Umbilical cord (tissue), 2 donors: Measurements from ENCODE around the gene ATAD3C. TPM values are rescaled to one million over a fixed set of nuclear protein-coding genes. Genes with fewer than 3 reads are reported as not detected.
"Not testable (repeated sequence)": the region's sequence is repeated elsewhere in the genome, so short reads cannot be mapped to it uniquely, and the experiment has no call there.

Experiments used
- DNase-seq: peaks from one replicate; pipeline ENCODE4 v3.0.0-alpha.2; 2015; ENCODE audit warnings: low spot score
- total RNA-seq: library from RNA; depleted of rRNA; stranded (reverse); fragments of >200 nt; gene quantifications from one replicate; pipeline ENCODE4 v1.2.3, GENCODE V29; 2014; ENCODE audit warnings: low replicate concordance; ENCODE audit not compliant: insufficient read depth

ATAD3C gene, protein sequence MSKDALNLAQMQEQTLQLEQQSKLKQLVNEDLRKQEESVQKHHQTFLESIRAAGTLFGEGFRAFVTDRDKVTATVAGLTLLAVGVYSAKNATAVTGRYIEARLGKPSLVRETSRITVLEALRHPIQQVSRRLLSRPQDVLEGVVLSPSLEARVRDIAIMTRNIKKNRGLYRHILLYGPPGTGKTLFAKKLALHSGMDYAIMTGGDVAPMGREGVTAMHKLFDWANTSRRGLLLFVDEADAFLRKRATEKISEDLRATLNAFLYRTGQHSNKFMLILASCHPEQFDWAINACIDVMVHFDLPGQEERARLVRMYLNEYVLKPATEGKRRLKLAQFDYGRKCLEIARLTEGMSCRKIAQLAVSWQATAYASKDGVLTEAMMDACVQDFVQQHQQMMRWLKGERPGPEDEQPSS
- total RNA-seq = 1.2 TPM

DNA sequence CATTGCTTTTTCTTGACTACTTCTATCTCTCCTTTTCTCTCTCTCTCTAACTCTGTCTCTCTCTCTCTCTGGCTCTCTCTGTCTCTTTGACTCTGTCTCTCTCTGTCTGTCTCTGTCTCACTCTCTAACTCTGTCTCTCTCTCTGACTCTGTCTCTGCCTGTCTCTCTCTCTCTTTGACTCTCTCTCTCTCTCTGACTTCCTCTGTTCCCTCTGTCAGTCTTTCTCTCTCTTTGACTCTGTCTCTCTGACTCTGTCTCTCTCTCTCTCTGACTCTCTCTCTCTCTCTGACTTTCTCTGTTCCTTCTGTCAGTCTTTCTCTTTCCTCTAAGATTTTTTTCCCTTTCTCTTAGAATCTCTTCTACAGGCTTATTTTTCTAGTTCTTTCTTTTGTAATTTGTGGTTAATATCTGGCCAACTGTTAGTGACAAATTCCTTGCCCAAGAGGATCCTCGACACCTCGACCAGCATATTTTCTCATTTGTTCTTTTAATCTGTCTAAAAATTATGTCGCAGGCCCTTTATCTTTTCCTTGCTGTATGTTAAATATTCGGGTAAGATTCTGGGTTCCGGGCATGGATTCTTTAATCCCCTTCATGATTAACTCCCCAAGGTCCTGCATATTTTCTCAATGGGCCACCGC is at the start of gene ATAD3C:
Gene ATAD3C, plus strand, starts transcription at position 591 of the 641 bp plus-strand sequence. CDS start 995 bp downstream, outside the sequence.
- DNase-seq = no peak

DNA sequence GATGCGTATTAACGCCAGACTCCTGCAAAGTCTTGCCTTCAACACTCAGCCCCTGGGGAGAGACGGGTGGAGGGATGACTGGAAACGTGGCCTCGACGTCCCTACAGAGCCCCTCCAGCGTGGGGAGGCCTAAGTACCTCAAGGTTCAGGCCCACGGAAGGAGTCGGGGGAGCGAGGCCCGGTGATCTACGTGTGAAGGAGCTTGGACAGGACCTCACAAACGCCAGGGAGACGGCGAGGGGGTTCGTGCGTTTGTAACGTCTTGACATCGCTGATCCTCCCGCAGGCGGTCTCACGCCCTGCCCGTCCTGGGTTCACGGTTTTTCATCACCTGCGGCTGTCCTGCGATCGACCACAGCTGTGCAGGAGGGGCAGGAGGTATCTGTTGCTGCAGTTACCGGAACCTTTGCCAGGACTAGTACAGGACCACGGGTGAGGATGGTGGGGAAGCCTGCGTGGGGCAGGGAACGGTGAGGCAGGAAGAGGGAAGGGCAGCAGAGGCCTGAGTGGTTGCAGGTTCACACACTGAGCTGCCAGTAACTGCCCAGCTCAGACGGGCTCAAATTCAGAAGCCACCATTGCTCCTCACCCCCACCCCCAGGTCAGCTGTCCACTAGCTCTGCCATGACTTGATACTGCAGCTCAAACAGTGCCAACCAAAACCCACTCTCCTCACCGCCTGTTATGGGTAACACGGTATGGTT is 49.5 kb upstream of the ATAD3C start:
- DNase-seq = no peak

DNA sequence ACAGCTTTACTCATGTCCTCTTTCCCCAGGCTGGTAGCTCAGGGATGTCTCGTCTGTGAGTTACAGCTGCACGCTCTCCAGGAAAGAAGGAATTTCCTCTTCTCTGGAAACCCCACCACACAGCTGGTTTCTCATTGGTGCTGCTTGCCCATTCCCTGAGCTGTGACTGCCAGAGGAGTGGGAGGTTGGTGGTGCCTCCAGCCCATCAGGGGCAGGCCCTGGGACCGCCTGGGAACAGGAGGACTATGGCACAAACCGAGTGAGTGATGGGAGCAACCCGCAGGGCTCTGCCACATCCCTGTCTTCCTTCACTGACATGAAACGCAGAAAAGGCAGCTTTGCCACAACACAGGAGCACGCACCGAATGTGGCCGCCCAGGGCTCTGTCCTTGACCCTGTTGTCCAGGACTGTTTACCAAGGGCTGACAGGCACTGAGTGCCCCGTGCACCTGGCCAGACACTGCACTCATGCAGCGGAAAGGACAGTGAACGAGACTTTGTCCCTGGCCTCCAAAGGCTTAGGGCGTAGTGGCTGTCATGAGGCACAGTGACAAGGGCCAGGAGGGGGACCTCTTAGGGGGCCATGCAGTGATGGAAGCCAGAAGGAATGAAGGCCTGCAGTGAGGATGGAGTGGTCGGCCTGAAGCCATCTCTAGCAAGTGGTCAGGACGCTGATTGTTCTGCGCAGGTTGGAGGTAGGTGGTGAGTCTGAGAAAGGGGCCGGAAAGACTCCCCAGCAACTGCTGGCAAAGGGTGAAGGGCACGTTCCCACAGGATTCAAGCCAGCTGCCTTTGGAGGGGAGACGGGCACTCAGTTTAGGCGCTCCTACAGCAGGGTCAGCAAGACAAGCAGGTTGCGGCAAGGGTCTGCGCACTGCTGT is 48.7 kb upstream of the ATAD3C start:
- DNase-seq = no peak

DNA sequence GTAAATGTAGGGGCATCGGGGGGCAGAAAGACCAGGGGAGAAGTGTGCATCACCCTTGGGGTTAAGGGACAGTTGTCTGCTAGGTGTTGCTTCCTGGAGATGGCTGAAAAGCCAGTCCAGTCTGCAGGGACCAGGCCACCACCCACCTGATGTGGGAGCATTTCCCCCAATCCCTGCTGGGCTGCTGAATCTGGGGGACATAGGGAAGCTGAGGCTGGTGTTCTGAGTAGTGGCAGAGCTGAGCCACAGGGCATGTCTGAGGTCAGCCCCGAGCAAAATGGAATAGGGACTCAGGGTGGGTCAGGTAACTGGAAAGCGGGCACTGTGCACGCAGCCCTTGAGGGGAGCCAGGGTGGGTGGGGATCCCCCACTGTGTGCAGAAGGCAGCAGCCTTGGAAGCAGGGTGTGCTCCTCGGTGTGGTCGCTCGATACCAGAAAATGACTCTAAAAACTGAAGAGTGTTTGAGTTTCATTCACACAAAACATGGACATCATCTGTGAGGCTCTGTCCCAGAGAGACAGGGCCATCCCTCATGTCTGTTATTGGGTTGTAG is 48.0 kb upstream of the ATAD3C start:
- no peak for DNase-seq

DNA sequence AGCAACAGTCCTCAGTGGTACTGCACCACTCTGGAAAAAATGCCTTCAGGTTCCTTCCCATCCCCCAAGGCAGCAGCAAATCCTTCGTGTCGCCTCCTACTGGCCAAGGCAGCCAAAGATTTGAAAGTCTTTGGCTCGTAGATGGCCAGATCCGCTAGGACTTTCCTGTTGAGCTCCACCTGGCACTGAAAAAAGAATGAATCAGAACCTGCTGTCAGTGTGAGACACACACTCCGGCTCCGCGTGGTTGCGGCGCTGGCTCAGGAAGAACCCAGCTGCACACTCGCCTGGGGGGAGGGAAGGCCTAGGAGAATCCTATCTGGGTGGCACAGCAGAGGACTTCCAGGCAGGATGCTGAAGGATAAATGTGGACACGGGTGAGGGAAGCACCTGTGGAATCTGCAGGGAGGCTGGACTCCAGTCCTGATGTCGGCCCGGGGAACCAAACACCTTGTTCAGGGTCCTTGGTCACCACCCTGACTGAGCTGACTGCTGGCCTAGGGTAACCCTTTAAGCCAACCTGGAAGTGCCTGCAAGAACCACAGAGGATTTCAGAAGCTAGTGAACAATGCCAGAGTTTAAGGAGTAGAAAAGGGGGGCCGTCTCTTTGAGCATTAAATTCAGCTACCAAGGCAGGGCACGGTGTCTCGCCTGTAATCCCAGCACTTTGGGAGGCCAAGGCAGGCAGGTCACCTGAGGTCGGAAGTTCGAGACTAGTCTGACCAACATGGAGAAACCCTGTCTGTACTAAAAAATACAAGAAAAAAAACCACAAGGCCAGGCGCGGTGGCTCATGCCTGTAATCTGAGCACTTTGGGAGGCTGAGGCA is 47.2 kb upstream of the ATAD3C start:
- DNase-seq = no peak

DNA sequence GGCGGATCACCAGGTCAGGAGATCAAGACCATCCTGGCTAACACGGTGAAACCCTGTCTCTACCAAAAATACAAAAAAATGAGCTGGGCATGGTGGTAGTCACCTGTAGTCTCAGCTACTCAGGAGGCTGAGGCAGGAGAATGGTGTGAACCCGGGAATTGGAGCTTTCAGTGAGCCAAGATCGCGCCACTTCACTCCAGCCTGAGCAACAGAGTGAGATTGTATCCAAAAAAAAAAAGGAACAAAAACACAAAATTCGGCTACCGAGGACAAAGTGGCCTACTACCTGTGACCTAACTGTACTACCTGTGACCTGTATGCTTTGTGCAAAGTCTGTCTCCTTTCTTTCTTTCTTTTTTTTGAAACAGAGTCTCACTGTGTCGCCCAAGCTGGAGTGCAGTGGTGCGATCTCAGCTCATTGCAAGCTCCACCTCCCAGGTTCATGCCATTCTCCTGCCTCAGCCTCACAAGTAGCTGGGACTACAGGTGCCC is 46.5 kb upstream of the ATAD3C start:
- not testable (repeated sequence) for DNase-seq

DNA sequence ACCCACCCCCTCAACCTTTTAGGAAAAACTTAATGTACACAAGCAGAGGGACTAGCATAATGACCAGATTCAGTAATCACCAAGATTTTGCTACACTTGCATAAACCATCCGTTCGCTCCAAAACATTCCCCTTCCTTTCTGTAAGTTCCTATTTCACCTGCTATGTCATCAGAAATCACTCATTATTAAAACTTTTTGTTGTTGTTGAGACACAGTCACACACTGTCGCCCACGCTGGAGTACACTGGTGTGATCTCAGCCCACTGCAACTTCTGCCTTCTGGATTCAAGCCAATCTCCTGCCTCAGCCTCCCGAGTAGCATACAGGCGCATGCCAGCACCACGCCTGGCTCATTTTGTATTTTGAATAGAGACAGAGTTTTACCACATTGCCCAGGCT is 45.8 kb upstream of the ATAD3C start:
- no peak for DNase-seq

DNA sequence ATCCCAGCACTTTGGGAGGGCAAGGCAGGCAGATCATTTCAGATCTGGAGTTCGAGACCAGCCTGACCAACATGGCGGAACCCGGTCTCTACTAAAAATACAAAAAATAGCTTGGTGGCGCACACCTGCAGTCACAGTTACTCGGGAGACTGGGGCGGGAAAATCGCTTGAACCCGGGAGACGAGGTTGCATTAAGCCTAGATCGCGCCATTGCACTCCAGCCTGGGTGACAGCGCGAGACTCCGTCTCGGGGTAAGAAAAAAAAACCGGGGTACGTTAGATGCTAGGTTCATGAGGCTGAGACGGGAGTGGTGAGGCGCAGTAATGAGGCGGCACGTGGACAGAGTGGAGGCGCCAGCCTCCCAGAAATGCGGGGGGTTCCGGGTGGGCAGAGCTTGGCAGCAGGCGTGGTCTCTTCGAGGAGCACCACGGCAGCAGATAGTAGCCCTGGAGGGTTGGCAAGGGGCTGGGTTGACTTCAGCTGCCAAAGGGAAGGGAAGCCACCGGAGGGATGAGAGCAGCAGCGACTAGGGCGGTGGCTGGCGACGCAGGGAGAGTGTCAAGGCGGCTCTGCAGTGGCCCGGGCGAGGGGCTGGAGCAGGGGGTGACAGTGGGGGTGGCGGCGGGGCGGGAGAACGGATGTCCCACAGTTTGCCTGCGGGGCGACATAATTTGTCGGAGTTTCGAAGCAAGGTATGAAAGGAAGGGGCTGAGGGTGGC is 43.2 kb upstream of the ATAD3C start:
- DNase-seq = no peak

DNA sequence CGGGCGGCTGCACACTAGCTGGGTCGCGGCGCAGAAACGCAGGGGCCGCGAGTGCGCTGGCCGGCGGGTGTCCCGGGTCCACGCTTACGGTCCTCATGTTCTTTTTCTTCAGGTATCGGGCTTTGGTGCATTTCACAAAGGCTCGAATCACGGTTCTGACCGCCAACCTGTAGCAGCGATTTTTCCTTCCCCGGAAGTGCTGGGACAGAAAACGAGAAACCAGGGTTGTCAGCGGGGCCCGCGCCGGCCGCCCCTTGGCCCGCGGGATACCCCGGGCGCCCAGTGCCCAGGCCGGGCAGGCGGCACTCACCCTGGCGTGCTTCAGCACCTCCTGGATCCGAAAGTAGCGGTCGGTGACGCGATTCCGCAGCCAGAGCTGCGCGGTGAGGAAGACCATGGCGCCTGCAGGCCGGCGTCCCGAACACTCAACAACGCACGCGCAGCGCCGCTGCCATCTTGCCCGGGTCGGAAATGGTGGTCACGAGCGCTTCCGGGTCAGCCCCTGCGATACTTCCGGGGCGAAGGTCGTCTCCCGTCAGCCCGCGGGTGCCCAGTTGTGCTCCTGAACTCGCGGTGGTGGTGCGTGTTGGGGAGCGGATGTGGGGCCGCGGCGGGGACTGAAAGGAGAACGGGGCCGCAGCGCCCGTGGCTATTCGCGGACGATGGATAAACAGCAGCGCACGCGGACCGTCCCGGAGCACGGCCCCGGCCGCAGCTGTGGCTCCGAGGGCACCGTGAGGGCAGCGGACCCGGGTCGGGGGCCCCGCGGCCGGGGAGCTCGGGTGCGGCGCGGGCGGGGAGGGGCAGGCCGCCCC is 42.5 kb upstream of the ATAD3C start, which contains the start of gene MRPL20:
Gene MRPL20, minus strand, starts transcription at position 473 of the 815 bp plus-strand sequence. Its CDS starts 76 bp downstream, at position 397.
- peak; percentile 96 for DNase-seq

DNA sequence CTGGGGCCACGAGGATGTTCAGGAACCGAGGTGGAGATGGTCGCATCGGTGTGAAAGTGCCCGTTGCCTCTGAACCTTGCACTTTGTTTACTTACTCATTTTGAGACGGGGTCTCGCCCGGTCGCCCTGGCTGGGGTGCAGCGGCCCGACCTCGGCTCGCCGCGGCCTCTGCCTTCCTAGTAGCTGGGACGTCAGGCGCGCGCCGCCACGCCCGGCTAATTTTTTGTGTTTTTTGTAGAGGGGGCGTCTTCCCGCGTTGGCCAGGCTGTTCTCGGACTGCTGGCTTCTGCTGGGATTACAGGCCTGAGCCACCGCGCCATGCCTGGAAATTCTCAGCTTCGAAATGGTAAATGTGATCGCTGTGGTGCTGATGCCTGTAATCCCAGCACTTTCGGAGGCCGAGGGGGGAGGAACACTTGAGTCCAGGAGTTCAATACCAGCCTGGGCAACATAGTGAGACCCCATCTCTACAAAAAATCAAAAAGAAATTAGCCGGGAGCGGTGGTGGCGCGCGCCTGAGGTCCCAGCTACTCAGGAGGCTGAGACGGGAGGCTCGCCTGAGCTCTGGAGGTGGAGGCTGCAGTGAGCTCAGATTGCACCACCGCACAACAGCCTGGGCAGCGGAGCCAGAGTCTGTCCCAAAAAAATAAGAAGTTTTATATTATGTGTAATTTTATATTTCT is 41.7 kb upstream of the ATAD3C start:
- DNase-seq = no peak

DNA sequence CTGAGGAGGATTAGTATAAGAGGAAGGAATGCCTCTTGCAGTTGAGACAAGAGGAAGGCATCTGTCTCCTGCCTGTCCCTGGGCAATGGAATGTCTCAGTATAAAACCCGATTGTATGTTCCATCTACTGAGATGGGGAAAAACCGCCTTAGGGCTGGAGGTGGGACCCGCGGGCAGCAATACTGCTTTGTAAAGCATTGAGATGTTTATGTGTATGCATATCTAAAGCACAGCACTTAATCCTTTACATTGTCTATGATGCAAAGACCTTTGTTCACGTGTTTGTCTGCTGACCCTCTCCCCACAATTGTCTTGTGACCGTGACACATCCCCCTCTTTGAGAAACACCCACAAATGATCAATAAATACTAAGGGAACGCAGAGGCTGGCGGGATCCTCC is 39.3 kb upstream of the ATAD3C start:
- not testable (repeated sequence) for DNase-seq

DNA sequence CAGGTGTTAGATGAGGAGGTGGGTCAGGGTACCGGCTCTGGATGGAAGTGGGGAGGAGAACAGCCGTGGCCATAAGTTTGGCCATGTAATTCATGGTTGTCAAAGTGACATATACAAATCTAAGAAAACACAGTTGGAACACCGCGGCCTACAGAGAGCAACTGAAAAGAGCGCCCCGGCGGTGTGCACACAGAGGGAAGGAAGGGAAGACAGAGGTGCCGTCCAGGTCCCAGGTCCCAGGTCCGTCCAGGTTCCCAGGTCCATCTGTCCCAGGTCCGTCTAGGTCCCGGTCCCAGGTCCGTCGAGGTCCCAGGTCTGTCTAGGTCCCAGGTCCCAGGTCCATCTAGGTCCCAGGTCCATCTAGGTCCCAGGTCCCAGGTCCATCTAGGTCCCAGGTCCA is 37.9 kb upstream of the ATAD3C start:
- DNase-seq = no peak

DNA sequence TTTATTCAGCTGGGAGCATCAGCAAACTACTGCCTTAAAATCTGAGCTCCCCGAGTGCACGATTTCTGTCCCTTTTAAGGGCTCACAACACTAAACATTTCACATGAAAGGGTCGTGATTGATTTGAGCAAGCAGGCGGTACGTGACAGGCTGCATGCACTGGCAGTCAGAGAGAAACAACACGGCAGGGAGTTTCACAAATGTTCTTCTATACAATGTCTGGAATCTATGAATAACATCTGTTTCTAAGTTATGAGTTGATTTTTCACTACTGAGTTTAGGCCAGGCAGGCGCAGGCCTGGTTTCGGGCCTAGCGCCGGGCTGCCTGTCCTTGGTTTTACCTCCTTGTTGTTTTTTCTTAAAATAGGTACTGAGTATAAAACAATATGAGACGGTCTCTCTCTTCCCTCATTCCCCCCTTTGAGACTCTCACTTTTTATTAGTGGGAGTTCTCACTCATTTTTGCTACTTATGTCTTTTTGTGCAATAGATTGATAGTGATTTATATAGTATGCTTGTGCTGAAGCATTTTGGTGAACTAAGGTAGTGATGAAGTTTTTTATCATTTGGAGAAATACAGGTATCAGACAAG is 37.1 kb upstream of the ATAD3C start:
- DNase-seq = not testable (repeated sequence)

DNA sequence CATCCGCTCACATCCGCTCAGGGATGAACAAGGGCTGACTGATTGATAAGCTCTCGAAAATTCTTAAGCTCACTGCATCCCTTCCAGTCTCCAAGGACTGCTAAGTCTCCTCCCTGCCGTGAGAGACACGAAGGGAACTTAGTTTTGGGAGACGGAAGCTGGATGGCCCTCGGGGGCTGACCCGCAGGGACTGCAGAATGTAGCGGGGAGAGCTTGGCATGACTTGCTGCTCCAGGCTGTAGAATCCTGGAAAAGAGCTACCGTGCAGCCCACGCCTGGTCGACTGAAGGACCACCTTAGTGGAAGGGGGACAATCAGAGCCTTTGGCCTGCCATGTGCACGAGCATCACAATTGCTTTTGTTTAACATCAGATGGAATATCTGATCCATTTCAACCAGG is 33.7 kb upstream of the ATAD3C start:
- DNase-seq = no peak

DNA sequence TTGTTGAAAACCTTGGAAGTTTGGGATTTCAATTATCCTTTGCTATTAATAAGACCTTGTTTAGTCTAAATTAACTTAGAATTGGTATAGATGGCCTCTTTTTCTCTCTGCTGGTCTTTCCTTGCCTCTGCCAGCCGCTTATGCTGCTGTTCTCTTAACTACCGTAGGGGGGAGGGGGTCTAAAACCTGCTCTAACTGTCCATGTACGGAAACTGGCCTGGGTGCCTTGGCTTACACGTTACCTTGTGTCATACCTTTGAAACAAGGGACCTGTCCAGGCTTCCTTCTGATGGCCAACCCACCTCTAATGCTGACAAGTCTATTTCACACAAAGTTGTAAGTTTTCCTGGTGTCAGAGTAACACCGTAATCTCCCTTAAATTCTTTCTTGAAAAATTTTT is 32.1 kb upstream of the ATAD3C start:
- DNase-seq = not testable (repeated sequence)

DNA sequence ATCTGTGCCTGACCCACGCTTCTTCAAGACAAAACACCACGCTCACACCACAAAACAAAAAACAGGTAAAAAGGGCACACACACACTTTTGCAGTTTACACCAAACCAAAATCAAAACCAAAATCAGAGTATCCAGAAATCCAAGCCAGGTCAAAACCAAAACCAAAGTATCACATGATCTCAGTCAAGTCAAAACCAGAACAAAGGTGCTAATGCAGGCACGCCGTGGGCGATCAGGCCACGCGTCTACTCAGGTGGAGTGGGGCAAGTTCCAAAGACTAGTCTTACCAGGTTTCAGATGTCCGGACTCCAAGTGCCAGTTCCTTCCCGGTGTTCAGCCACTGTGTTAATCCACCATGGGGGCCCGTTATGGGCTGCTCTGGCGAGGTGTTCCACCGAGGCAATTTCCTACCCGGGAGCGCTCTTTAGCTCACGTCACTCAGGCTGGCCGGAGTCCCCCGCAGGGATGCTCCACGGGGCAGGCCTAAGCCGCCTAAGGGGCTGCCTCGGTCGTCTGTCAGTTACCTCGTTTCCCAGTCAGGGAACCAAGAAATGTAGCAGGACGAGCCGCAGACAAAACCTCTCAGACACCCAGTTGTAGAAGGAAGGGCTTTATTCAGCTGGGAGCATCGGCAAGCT is 31.5 kb upstream of the ATAD3C start:
- not testable (repeated sequence) for DNase-seq
